Erythroblast (primary cell): ENCODE measurements around the gene BEX3.

Experiments used
- GATA1 ChIP-seq: IDR thresholded peaks from 2 replicates; pipeline ENCODE4 v1.6.1; 2011; ENCODE audit warnings: low read depth, mild to moderate bottlenecking, control low read depth, low read length, moderate library complexity
- POLR2A ChIP-seq: IDR thresholded peaks from 2 replicates; pipeline ENCODE4 v1.6.1; 2011; ENCODE audit warnings: mild to moderate bottlenecking, low read length

- no peak for TF ChIP-seq POLR2A
- TF ChIP-seq GATA1 = no peak
Observed at GRCh38 chrX:103396660-103397059, 20.3 kb downstream of the BEX3 start.
